Lung (tissue), 12 donors: Measurements from ENCODE around the gene MAPKAP1. TPM values are rescaled to one million over a fixed set of nuclear protein-coding genes. Genes with fewer than 3 reads are reported as not detected.

Experiments used
- ATAC-seq: fragments of 200-7000 bp; cut with Tn5 transposase; one replicate; pipeline ENCODE4 v1.9.1; 2020; ENCODE audit warnings: moderate number of reproducible peaks; ENCODE audit not compliant: insufficient read depth, low FRiP score
- DNase-seq, 3 donors: peaks; one replicate each; pipeline ENCODE4 v3.0.0-alpha.2; 2013 to 2017
- H3K27ac ChIP-seq, 2 donors: one replicate each; pipeline ENCODE4 v1.5.1; 2013; ENCODE audit warnings: mild to moderate bottlenecking in 2 of 2, moderate library complexity in 2 of 2, control low read depth in 1 of 2, inconsistent platforms in 1 of 2, low read depth in 1 of 2, low read length in 1 of 2
- H3K27me3 ChIP-seq, 3 donors: one replicate each; pipeline ENCODE4 v1.5.1; 2013; ENCODE audit warnings: low read length in 2 of 3; ENCODE audit not compliant: control insufficient read depth in 3 of 3, insufficient read depth in 3 of 3
- H3K36me3 ChIP-seq, 4 donors: one replicate each; pipeline ENCODE4 v1.5.1; 2013; ENCODE audit warnings: low read length in 4 of 4, mild to moderate bottlenecking in 1 of 4, moderate library complexity in 1 of 4; ENCODE audit not compliant: control insufficient read depth in 4 of 4, insufficient read depth in 4 of 4
- H3K4me1 ChIP-seq, 5 donors: one replicate each; pipeline ENCODE4 v1.5.1; 2013; ENCODE audit warnings: low read length in 5 of 5, mild to moderate bottlenecking in 2 of 5, moderate library complexity in 1 of 5; ENCODE audit not compliant: control insufficient read depth in 5 of 5, insufficient read depth in 5 of 5
- H3K4me3 ChIP-seq: one replicate; pipeline ENCODE4 v1.5.1; 2013; ENCODE audit warnings: mild to moderate bottlenecking, control low read depth, moderate library complexity
- H3K9ac ChIP-seq, 2 donors: one replicate each; pipeline ENCODE4 v1.5.1; 2013; ENCODE audit warnings: low read length in 2 of 2, control low read depth in 1 of 2; ENCODE audit not compliant: insufficient read depth in 1 of 2
- H3K9me3 ChIP-seq, 4 donors: one replicate each; pipeline ENCODE4 v1.5.1; 2013; ENCODE audit warnings: low read length in 3 of 4, mild to moderate bottlenecking in 1 of 4, moderate library complexity in 1 of 4; ENCODE audit not compliant: control insufficient read depth in 4 of 4, insufficient read depth in 3 of 4
- WGBS, 2 donors: extraction: QIAGEN DNeasy Blood & Tissue Kit; methylation state at CpG; one replicate each; pipeline ENCODE4 v1.1.7; 2013; 5-methylcytosine and 5-hydroxymethylcytosine counted together
- polyA plus RNA-seq, 2 donors: library from polyadenylated mRNA; stranded (reverse); fragments of 200-250 nt; gene quantifications; one replicate each; pipeline ENCODE4 v1.2.1, GENCODE V29; 2013
- total RNA-seq, 2 donors: library from RNA; depleted of rRNA in 1 of 2; stranded (reverse); fragments of >200 nt in 1 of 2; gene quantifications; one replicate each; pipeline ENCODE4 v1.2.1, GENCODE V29; 2014 to 2021
- TF ChIP-seq, protein P1 (sequence below): IDR thresholded peaks from 2 replicates; pipeline ENCODE4 v1.5.1; 2012; ENCODE audit warnings: mild to moderate bottlenecking; ENCODE audit errors: control extremely low read depth, extremely low read depth
- donor health status: control.
- donor health status: control.
- donor health status: Bipolar disorder and iron deficiency.
- donor health status: healthy.
- donor health status: DM: yes; HTN: yes; CAD: no.

MAPKAP1 gene
- total and polyA plus RNA-seq, 4 donors = 53.0 to 83.3 (median 66.7) TPM

DNA sequence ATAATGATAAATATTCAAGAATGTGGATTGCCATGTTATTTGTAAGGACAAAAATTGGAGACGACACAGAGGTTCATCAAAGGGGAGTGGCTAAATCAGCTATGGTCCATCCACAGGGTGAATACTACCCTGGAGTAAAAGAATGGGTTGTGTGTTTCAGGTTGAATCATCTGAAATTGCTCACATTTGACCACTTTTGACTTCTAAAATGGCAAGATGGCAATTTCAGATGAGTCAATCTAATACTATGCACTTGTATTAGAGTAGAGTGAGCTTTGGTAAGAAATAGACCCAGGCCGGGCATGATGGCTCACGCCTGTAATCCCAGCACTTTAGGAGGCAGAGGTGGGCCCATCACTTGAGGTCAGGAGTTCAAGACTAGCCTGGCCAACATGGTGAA lies 313.6 kb downstream of the MAPKAP1 start:
- Histone ChIP-seq H3K9me3 (peaks cover 0 to 2% (median 0%) of the 10 kb centered on the region in 4 donors), H3K9ac (no peak overlapping the region), H3K4me3 (no peak overlapping the region), H3K36me3 (no peaks in the 10 kb centered on the region), H3K4me1 (peaks cover 0 to 2% (median 0%) of the 10 kb centered on the region in 5 donors), H3K27ac (no peak overlapping the region), H3K27me3 (no peaks in the 10 kb centered on the region)
- ATAC-seq (no peak), DNase-seq (no peak)
- TF ChIP-seq, protein P1, sequence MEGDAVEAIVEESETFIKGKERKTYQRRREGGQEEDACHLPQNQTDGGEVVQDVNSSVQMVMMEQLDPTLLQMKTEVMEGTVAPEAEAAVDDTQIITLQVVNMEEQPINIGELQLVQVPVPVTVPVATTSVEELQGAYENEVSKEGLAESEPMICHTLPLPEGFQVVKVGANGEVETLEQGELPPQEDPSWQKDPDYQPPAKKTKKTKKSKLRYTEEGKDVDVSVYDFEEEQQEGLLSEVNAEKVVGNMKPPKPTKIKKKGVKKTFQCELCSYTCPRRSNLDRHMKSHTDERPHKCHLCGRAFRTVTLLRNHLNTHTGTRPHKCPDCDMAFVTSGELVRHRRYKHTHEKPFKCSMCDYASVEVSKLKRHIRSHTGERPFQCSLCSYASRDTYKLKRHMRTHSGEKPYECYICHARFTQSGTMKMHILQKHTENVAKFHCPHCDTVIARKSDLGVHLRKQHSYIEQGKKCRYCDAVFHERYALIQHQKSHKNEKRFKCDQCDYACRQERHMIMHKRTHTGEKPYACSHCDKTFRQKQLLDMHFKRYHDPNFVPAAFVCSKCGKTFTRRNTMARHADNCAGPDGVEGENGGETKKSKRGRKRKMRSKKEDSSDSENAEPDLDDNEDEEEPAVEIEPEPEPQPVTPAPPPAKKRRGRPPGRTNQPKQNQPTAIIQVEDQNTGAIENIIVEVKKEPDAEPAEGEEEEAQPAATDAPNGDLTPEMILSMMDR = no peak
- 85 to 92% methylated on average over 3 of the region's 3 CpGs for WGBS, 2 donors

DNA sequence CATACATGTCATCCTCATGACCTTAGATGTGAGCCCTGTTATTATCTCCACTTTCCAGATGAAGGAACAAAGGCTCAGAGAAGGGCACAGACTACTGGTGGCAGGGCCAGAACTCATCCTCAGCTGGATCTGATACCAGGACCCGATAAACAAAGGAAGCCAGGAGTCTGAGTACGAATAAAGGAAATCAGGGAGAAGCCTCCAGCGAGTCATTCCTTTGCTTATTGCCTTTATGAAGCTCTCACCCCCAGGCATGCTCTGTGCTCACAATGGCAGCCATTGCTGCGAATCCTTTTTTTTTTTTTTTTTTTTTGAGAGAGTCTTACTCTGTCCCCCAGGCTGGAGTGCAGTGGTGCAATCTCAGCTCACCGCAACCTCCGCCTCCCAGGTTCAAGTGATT lies 315.3 kb downstream of the MAPKAP1 start:
- Histone ChIP-seq H3K9me3 (peaks cover 0 to 2% (median 0%) of the 10 kb centered on the region in 4 donors), H3K36me3 (no peaks in the 10 kb centered on the region), H3K4me1 (no peaks in the 10 kb centered on the region), H3K27me3 (no peaks in the 10 kb centered on the region), H3K9ac (no peak overlapping the region), H3K27ac (no peak overlapping the region), H3K4me3 (no peak overlapping the region)
- ATAC-seq = no peak
- no peak for DNase-seq
- TF ChIP-seq, protein P1 = no peak
- WGBS, 2 donors = 90 to 96% methylated on average over 6 of the region's 6 CpGs

DNA sequence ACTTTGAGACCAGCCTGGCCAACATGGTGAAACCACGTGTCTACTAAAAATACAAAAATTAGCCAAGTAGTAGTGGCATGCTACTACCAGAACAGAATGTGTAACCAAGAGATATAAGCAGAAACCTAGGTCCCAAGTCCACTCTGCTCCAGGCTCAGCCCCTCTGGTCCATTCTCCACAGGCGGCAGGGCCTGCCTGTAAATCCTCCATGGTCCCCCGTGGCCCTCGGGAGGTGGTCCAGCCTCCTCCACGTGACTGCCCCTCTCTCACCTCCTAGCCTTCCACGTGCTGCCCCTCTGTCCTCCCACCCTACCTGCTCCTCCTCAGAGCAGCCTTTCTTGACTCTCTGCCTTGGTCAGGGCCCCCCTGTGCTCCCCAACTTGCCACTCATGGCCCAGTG lies 318.0 kb downstream of the MAPKAP1 start:
- TF ChIP-seq, protein P1 = no peak
- Histone ChIP-seq H3K4me3 (no peak overlapping the region), H3K9ac (no peak overlapping the region), H3K27me3 (no peaks in the 10 kb centered on the region), H3K4me1 (peaks cover 0 to 1% (median 0%) of the 10 kb centered on the region in 5 donors), H3K27ac (no peak overlapping the region), H3K36me3 (no peaks in the 10 kb centered on the region), H3K9me3 (no peaks in the 10 kb centered on the region)
- DNase-seq (no peak), ATAC-seq (no peak)
- 59 to 67% methylated on average over 6 of the region's 6 CpGs for WGBS, 2 donors

DNA sequence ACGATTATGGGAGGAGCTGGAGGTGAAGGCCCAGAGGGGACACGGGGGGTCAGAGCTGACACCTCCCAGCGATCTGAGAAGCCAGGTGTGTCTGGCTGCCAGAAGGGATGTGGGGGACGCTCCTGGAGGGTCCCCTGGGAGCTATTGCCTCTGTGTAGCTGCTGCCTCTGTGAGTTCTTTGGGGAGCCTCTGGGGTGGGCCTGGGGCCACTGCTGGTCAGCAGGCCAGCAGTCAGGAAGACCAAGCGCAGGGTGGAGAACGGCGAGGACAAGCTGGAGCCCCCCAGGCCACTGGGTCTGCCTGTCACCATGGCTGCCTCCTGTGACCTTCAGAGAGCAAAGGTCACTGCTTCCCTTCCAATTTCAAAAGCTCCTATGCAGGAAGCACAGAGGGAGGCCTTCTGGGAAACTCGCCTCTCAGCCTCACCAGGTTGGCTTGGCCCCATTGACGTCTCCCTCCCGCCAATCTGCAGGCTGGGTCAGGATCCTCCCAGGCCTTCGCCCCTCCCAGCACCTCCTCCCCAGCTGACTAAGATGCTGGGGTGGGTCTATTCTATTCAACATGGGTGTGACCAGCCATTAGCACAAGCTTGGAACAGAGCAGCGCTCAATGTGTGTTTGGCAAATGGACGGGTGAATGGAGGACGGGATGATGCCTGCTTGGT lies 319.0 kb downstream of the MAPKAP1 start:
- no peak overlapping the region for H3K27ac ChIP-seq
- no peak for ATAC-seq

More for the DNA sequence above, 319.0 kb downstream of the MAPKAP1 start:
- H3K9ac ChIP-seq = no peak overlapping the region
- H3K4me3 ChIP-seq = no peak overlapping the region
- H3K27me3 ChIP-seq = no peaks in the 10 kb centered on the region
- TF ChIP-seq, protein P1 = no peak
- H3K36me3 ChIP-seq = no peaks in the 10 kb centered on the region
- H3K9me3 ChIP-seq = no peaks in the 10 kb centered on the region
- peaks cover 0 to 1% (median 0%) of the 10 kb centered on the region in 5 donors for H3K4me1 ChIP-seq
- whole genome bisulfite sequencing, 2 donors = 91 to 93% methylated on average over 14 of the region's 14 CpGs
- no peak for DNase-seq
